Spleen (tissue), 11 donors: ENCODE data around the gene AGAP2. TPM values are rescaled to one million over a fixed set of nuclear protein-coding genes. Genes with fewer than 3 reads are reported as not detected.
A peak's percentile ranks its signal among the peaks of the same experiment; 100 is the strongest.

ENCODE experiments used
- DNase-seq: peaks from one replicate; pipeline ENCODE4 v3.0.0-alpha.2; 2020
- H3K27ac ChIP-seq, 8 donors: fragments of 200-600 bp; sonication (generic) in 7 of 8; 1 replicate in 4 of 8; 2 replicates in 4 of 8; pipeline versions ENCODE4 v1.5.0 to v1.8.0; 2016 to 2021; ENCODE audit warnings: inconsistent platforms in 4 of 8, mild to moderate bottlenecking in 4 of 8, moderate library complexity in 1 of 8
- H3K27me3 ChIP-seq, 7 donors: fragments of 200-600 bp; sonication (generic) in 6 of 7; replicated peaks in 1 of 7; 1 replicate in 4 of 7; 2 replicates in 3 of 7; pipeline versions ENCODE4 v1.5.0 to v1.8.0; 2016 to 2021; ENCODE audit warnings: inconsistent platforms in 3 of 7, mild to moderate bottlenecking in 1 of 7
- H3K36me3 ChIP-seq, 6 donors: fragments of 200-600 bp; sonication (generic) in 5 of 6; 1 replicate in 4 of 6; 2 replicates in 2 of 6; pipeline versions ENCODE4 v1.5.0 to v1.8.0; 2016 to 2021; ENCODE audit warnings: inconsistent platforms in 2 of 6
- H3K4me1 ChIP-seq, 6 donors: fragments of 200-600 bp; sonication (generic) in 5 of 6; 1 replicate in 3 of 6; 2 replicates in 3 of 6; pipeline versions ENCODE4 v1.5.0 to v1.8.0; 2016 to 2021; ENCODE audit warnings: inconsistent platforms in 3 of 6
- H3K4me3 ChIP-seq, 8 donors: fragments of 200-600 bp; sonication (generic) in 7 of 8; 1 replicate in 4 of 8; 2 replicates in 4 of 8; pipeline versions ENCODE4 v1.5.0 to v1.8.0; 2016 to 2021; ENCODE audit warnings: inconsistent platforms in 4 of 8, mild to moderate bottlenecking in 4 of 8, moderate library complexity in 2 of 8
- H3K9me3 ChIP-seq, 8 donors: fragments of 200-600 bp; sonication (generic) in 7 of 8; 1 replicate in 4 of 8; 2 replicates in 4 of 8; pipeline versions ENCODE4 v1.5.0 to v1.8.0; 2016 to 2021; ENCODE audit warnings: inconsistent platforms in 4 of 8
- POLR2A ChIP-seq, 3 donors: fragments of 450-650 bp; IDR thresholded peaks; one replicate each; pipeline ENCODE4 v1.5.1; 2017; ENCODE audit warnings: antibody characterized with exemption in 3 of 3, mild to moderate bottlenecking in 1 of 3
- POLR2AphosphoS5 ChIP-seq, 3 donors: sonication (generic); formaldehyde crosslinking; IDR thresholded peaks; one replicate each; pipeline ENCODE4 v1.5.1; 2017; ENCODE audit warnings: antibody characterized with exemption in 3 of 3
- WGBS, 5 donors: extraction: QIAGEN DNeasy Blood & Tissue Kit in 3 of 5; methylation state at CpG; one replicate each; pipeline versions ENCODE4 v1.1.5 to v1.1.7; 2013 to 2018; 5-methylcytosine and 5-hydroxymethylcytosine counted together
- intact Hi-C: fragments of 100-400 bp; cut with DNase I; formaldehyde crosslinking; loops from one replicate; pipeline ENCODE4 v1.15.0; 2023; ENCODE audit warnings: low total_unique reads
- polyA plus RNA-seq, 3 donors: library from polyadenylated mRNA; stranded (reverse); fragments of 200-250 nt; gene quantifications; one replicate each; pipeline ENCODE4 v1.2.1, GENCODE V29; 2013
- total RNA-seq, 7 donors: library from RNA; depleted of rRNA in 3 of 7; stranded (reverse); fragments of >200 nt in 3 of 7; fragmentation: NEBNext Ultra II Directional in 4 of 7; extraction: Animal tissue kit (Norgen Biotek cat#: 25700) in 4 of 7; gene quantifications; one replicate each; pipeline versions ENCODE4 v1.1.0 to v1.2.1, GENCODE V29; 2016 to 2021
- TF ChIP-seq, protein P1 (sequence below), 11 experiments: fragments of 200-600 bp in 7 of 11; fragments of 450-650 bp in 4 of 11; sonication (generic) in 4 of 11; IDR thresholded peaks in 8 of 11; conservative IDR thresholded peaks in 3 of 11; 1 replicate in 7 of 11; 2 replicates in 4 of 11; pipeline versions ENCODE4 v1.4.0 to v1.8.0; 2016 to 2021; ENCODE audit warnings: antibody characterized with exemption in 11 of 11, inconsistent platforms in 4 of 11, mild to moderate bottlenecking in 1 of 11
- donor health status: healthy with polysubstance abuse.
- donor health status: DM: no; HTN: no; CAD: no; lungs with moderate emphysema.
- donor health status: DM: no; HTN: no; CAD: no.
- donor health status: Bipolar disorder and iron deficiency.
- donor health status: healthy.
- donor health status: DM: no; HTN: no; CAD: no.
- donor health status: DM: yes; HTN: yes; CAD: no.

AGAP2 gene
- total and polyA plus RNA-seq, 10 donors, result 5.5 to 21.8 (median 19.2) TPM

- H3K36me3 ChIP-seq, result peaks cover 0 to 40% (median 33%) of the 10 kb centered on the region in 6 donors
- H3K4me3 ChIP-seq, result peak within 1 kb of the TSS; percentile 56 to 89 (median 70)
- peak within 1 kb of the TSS; percentile 64 to 93 (median 88) for H3K27ac ChIP-seq
- TF ChIP-seq POLR2A (IDR thresholded peaks at IDR 0.05) (peak in 1 of 3 donors; percentile 60), POLR2AphosphoS5 (IDR thresholded peaks at IDR 0.05) (peak; percentile 90 to 95 (median 95))
- TF ChIP-seq, protein P1, sequence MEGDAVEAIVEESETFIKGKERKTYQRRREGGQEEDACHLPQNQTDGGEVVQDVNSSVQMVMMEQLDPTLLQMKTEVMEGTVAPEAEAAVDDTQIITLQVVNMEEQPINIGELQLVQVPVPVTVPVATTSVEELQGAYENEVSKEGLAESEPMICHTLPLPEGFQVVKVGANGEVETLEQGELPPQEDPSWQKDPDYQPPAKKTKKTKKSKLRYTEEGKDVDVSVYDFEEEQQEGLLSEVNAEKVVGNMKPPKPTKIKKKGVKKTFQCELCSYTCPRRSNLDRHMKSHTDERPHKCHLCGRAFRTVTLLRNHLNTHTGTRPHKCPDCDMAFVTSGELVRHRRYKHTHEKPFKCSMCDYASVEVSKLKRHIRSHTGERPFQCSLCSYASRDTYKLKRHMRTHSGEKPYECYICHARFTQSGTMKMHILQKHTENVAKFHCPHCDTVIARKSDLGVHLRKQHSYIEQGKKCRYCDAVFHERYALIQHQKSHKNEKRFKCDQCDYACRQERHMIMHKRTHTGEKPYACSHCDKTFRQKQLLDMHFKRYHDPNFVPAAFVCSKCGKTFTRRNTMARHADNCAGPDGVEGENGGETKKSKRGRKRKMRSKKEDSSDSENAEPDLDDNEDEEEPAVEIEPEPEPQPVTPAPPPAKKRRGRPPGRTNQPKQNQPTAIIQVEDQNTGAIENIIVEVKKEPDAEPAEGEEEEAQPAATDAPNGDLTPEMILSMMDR (IDR thresholded peaks at IDR 0.05 in 8 of 11, conservative IDR thresholded peaks at IDR 0.05 in 3 of 11), result peak in 1 of 11 experiments; percentile 28
- intact Hi-C loops, result no loop called here
- WGBS, 5 donors, result 0 to 1% (median 1%) methylated on average over 35 to 58 of the region's 58 CpGs
- DNase-seq, result peak; percentile 100
- H3K4me1 ChIP-seq, result peaks cover 26 to 66% (median 52%) of the 10 kb centered on the region in 6 donors
- peaks cover 0 to 10% (median 0%) of the 10 kb centered on the region in 7 donors for H3K27me3 ChIP-seq
- no peaks in the 10 kb centered on the region for H3K9me3 ChIP-seq
Observed at GRCh38 chr12:57751788-57752667, 13.5 kb upstream of the AGAP2 start, which contains the start of gene CDK4. TSS of gene CDK4 (minus strand) at chr12:57752310. CDS start at chr12:57751717, 593 bp downstream.

GRCh38 chr12:57751432-57751787 lies 12.9 kb upstream of the AGAP2 start:
- no peak for DNase-seq
- H3K36me3 ChIP-seq, result peaks cover 0 to 46% (median 39%) of the 10 kb centered on the region in 6 donors
- 8 to 13% (median 12%) methylated on average over 8 of the region's 8 CpGs for WGBS, 5 donors
- TF ChIP-seq POLR2A (IDR thresholded peaks at IDR 0.05), result peak in 1 of 3 donors; percentile 20
- TF ChIP-seq, protein P1 (IDR thresholded peaks at IDR 0.05 in 8 of 11, conservative IDR thresholded peaks at IDR 0.05 in 3 of 11), result no peak
- H3K27ac ChIP-seq, result peak overlapping the region in 6 of 8 donors; percentile 82 to 93 (median 89)
- H3K27me3 ChIP-seq, result peaks cover 0 to 10% (median 0%) of the 10 kb centered on the region in 7 donors
- H3K9me3 ChIP-seq, result no peaks in the 10 kb centered on the region
- intact Hi-C loops, result no loop called here
- peaks cover 20 to 60% (median 49%) of the 10 kb centered on the region in 6 donors for H3K4me1 ChIP-seq
- H3K4me3 ChIP-seq, result peak overlapping the region; percentile 56 to 89 (median 70)

GRCh38 chr12:57750561-57751431 lies 12.3 kb upstream of the AGAP2 start:
- DNase-seq, result no peak
- 81 to 92% (median 89%) methylated on average over 15 of the region's 15 CpGs for WGBS, 5 donors
- Histone ChIP-seq H3K27ac (peak overlapping the region in 5 of 8 donors; percentile 82 to 93 (median 89)), H3K27me3 (peaks cover 0 to 10% (median 0%) of the 10 kb centered on the region in 7 donors), H3K36me3 (peaks cover 0 to 52% (median 39%) of the 10 kb centered on the region in 6 donors), H3K4me1 (peaks cover 19 to 59% (median 49%) of the 10 kb centered on the region in 6 donors), H3K9me3 (no peaks in the 10 kb centered on the region), H3K4me3 (peak overlapping the region in 7 of 8 donors; percentile 67 to 89 (median 71))
- TF ChIP-seq, protein P1 (IDR thresholded peaks at IDR 0.05 in 8 of 11, conservative IDR thresholded peaks at IDR 0.05 in 3 of 11), result no peak
- intact Hi-C loops, result no loop called here
